ENCODE results near the gene MACROD2.

DNA sequence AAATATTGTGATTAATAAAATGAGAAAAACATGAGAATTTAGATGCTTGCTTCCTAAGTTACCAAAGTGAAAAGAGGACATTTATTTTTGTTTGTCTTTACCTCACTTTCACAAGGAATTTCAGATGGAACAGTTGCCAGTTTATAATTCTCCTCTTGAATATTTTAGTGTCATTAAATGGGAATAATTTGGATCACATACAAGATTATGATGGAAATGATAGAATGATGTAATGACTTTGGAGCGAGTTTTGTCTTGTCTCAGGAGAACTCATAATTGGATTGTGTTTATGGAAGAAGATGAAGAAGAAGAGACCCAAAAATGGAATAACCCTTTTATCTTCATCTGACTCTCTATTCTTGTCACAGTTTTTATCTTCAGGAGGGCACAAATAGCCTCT lies 515.0 kb downstream of the MACROD2 start:
- TF ChIP-seq, protein P1, sequence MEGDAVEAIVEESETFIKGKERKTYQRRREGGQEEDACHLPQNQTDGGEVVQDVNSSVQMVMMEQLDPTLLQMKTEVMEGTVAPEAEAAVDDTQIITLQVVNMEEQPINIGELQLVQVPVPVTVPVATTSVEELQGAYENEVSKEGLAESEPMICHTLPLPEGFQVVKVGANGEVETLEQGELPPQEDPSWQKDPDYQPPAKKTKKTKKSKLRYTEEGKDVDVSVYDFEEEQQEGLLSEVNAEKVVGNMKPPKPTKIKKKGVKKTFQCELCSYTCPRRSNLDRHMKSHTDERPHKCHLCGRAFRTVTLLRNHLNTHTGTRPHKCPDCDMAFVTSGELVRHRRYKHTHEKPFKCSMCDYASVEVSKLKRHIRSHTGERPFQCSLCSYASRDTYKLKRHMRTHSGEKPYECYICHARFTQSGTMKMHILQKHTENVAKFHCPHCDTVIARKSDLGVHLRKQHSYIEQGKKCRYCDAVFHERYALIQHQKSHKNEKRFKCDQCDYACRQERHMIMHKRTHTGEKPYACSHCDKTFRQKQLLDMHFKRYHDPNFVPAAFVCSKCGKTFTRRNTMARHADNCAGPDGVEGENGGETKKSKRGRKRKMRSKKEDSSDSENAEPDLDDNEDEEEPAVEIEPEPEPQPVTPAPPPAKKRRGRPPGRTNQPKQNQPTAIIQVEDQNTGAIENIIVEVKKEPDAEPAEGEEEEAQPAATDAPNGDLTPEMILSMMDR (conservative IDR thresholded peaks at IDR 0.05) = no peak
- TF ChIP-seq ZFX (IDR thresholded peaks at IDR 0.05) = no peak
